ENCODE measurements around the gene CCDC81.

The CCDC81 gene

DNA sequence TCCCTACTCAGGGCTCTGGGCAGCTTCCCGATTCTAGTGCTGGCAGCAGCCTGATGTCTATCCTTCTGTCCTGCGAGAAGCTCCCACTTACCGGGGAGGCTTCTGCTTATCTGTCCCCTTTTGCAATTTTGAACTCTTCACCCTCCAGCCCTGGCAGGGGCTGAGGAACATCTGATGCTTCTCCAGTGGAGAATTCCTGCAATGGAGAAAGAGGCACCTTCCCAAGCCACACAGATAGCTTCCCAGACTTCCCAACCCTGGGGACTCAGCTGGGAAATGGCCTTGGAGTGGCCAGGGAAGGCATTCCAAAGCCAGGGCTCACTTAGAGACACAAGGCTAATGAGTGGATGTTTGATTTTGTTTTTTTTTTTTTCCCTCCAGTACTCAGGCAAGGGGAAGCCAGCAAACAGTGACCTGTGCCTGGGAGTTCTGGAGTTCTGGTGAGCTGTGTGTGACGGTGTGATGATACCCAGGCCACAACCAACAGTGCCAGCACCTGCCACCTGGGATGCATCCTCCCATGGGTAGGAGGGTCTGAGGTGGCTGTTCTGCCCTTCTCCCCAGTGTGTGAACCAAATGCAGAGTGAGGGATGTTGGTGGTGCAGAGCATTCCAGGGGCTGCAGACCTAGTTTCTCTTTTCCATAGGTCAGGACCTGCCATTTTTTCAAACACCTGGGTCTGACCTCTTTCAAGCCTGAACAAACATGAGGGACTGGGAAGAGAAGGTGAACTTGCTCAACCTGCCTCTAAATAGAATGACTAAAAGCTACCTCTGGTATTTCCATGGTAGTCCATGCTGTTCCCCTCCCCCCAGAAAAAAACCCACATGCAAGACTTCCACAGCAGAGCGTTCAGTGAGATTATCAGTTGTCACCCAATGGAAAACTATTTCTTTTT, 95.1 kb downstream of the CCDC81 start:
- DNase-seq (ENCODE audit: low spot score) = no peak

Data from hematopoietic multipotent progenitor cell treated with erythropoietin and hydrocortisone succinate and interleukin-3 and kit ligand, for 15 days (in vitro differentiated cells).